NCI-H128 (cell line): ENCODE measurements around the gene SRGAP3.
"Not testable (repeated sequence)": the region's sequence is repeated elsewhere in the genome, so short reads cannot be mapped to it uniquely, and the experiment has no call there.

ENCODE experiments used
- DNase-seq: peaks from one replicate; lab custom pipeline; 2025; ENCODE audit not compliant: unreplicated experiment; lab: John Stamatoyannopoulos, UW

The SRGAP3 gene

DNA sequence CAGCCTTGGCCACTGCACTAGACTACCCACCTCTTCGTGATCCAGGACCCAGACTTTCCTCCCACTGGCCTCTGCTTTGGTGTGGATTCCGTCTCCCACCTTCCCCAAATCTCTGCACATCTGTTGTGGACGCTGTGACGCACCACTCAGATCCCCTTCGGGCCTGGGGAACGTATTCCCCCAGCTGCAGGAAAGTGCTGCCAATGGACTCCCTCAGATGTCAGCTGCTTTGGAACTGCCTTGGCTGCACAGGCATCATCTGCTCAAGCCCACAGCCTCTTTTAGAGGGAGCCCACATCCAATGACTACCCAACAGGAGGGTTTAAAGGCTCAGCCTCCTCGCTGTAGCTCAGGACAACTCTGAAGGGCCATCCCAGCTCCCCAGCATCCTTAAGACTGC, 152.0 kb downstream of the SRGAP3 start:
- DNase-seq: no peak

DNA sequence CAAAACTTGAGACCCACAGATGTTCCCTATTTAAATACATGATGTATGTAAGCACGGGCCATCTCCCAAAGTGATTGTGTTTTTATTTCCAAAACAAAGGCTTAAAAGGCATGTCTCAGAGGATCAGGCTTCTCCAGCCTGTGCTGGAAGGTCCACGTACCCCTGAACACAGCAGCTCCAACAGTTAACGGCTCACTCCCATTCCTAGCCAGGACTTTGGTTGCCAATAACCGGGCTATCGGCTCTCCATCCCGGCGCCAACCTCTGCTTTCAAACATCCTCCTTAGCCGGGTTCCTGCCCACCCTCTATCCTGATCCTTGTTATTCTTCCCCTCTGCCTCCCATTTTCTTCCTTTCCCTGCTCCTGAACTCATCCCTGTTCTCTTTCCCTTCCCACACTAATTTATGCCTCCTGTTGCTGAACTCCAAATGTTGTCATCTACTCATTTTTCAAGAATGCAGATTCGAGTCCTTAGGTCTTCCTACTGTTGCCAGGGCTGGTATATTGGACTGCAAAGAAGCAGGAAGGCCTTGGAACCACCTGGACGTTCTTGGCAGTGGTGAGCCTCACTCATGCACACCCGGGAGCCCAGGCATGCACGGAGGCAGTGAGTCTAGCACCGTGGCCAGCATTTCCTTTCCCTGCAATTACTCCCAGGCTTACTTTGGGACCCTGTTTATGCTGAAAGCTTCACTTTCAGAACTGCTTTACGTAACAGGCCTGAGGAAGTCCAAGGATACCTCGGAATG, 157.8 kb downstream of the SRGAP3 start:
- DNase-seq: no peak

DNA sequence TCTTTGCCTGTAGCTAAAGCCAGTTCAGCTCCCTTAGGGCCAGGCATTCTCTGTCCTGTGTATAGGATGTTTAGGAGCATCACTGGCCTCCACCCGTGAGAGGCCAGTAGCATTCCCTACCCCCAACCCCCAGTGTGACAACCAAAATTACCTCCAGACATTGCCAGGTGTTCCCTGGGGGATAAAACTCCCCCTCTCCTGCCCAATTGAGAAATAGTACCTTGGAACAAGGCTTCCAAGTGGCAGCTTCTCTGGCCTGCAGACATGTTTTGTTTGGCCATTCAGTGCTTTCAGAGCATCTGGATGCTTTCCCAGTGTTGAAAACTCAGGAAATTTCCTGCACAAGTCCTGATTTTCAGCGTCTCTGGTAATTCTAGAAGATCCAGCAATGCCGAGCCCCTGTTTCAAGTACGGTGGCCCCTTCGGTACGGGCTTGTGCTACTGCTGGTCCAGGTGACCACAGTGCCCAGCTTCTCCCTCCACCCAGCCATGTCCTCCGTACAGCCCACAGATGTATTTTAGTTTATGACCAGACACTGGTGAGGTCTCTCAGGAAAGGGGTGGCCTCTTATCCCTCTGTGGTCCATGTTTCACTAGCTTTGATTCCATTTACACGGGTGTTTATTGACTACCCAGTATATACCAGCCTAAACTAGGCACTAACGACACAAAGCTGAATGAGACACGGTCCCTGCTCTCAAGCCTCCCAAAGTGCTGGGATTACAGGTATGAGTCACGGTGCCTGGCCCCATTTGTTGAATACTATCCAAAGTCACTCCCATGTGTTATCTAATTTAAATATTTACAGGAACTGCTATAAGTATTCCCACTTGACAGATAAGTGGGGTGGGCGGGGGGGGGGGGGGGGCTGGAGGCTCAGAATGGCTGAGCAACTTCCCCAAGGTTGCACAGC, 160.7 kb downstream of the SRGAP3 start:
- DNase-seq: no peak

DNA sequence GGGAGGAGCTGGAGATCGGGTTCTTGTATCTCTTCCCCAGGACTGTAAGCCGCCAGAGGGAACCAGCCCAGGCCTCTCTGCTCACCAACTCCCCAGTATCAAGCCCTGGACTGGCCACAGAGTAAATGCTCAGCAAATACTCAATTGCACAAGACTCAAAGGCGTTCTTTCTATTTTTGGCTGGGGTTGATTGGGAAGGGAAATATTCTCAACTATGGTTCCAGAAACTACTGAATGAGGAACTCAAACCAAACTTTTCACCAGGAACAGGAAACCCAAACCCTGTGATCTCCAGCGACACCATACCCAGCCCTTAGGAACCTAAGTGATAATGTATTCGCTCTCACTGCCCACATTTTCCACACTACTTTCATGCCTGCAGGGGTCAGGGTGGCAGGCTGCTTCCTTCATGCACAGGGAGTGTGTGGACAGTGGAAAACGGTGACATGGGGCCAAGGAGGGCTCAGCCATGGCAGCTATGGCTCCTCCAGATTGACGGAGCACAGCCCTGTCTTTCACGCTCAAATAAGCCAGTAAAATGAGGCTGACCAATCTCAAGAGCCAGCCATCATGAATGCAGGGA, 161.5 kb downstream of the SRGAP3 start:
- DNase-seq: no peak

DNA sequence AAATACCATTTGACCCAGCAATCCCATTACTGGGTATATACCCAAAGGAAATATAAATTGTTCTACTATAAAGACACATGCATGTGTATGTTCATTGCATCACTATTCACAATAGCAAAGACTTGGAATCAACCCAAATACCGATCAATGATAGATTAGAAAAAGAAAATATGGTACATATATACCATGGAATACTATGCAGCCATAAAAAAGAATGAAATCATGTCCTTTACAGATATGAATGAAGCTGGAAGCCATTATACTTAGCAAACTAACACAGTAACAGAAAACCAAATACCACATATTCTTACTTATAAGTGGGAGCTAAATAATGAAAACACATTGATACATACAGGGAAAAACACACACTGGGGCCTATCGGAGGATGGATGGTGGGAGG, 164.0 kb downstream of the SRGAP3 start:
- not testable (repeated sequence) for DNase-seq

DNA sequence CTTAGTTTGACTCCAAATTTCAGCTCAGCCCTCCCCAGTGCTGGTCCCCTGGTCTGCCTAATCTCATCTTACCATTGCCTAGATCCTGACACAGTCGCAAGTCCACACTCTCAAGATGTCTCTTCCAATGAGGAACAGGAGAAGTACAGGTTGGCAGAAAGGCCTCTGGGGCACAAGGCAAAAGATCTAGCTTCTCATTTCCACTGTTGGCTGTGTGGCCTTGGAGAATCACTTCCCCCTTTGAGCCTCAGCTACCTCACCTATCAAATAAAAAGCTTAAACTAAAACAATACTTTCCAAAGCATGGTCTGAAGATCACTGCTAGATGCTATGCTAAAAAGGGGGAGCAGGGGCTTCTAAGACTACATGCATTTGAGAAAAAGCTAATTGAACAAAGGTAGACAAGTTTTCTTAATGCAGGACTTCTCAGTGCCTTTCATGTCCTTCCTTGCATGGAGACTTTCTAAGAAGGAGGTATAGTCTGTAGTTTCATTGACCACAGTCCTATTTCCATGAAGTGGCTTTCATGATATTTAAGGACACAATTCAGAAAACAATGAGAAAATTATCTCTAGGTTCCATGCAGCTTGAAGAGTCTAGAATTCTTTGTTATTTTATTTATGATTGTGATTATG, 168.1 kb downstream of the SRGAP3 start:
- no peak for DNase-seq

DNA sequence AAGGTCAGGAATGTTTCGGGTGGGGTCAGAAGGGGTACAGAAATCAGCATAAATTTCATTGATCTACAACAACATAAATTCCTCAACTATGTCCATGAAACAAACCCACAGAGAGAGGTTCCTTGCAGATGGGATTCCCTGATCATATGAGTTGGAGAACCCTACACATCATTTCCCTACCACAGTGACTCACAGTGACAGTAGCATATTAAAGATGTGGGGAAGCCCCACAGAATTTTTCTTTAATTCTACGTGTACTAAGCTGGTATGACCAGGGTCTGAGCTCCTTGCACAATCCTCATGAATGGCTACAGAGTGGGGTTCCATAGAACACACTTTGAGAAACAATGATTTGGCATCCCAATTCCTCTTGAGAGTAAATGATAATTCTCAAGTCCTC, 169.3 kb downstream of the SRGAP3 start:
- no peak for DNase-seq

DNA sequence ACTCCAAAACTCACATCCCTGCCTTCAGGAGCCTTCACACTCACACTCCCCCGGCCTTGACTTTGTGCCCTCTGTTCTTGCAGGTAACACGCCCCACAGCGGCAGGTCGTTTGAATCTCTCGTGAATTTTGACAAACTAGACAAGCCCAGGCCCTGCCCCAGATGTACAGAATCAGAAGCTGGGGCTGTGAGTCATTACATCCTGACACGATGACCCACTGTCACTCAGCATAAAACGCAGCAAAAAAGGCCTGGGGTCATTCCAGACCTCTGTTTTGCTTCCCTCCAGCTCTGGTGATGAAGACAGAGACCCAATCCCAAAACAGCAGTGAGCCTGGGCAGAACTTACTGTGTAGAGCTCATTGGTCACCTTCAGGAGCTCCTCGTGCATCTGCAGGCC, 169.8 kb downstream of the SRGAP3 start:
- DNase-seq: no peak

DNA sequence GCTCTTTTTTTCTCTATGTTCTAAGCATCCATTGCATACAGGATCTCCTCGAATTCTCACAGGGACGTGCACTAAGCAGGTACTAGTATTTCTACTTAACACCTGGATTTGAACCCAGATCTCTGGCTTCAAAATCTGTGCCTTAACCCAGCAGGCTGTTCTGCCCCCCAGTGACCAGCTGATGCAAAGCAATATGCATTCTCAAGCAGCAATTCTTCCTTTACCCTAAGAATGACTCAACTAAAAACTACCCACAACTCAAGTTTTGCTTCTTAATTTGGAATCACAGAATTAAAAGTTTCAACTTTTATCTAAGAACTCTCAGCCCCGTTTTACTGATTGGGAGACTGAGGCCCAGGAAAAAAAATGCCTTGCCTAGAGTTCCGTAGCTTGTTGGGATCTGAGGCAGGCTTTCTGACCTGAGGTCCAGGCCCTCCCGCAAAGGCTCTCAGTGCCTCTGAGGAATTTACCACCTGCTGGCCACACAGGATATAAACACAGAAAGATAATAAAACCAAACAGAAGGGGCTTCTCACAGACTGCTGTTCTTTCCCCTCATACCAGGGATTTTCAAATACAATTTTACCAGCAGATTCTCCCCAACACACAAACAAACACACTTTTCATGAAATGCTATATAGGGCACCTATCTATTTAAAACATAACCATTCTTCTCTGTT, 170.7 kb downstream of the SRGAP3 start:
- no peak for DNase-seq

DNA sequence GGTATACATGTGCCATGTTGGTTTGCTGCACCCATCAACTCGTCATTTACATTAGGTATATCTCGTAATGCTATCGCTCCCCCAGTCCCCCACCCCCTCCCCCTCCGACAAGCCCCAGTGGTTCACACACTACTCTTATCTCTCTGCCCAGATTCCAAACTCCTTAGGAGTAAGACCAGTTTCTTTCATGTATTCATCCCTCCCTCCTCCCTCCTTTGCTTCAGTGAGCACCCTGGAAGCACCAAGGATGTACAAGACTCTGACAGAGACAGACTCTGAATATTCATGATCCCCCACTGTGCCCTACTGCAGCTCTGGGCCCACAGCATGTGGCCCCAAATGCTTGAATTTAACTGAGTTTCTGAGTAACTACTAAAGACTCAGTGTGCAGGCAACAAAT, 172.4 kb downstream of the SRGAP3 start:
- DNase-seq: no peak

DNA sequence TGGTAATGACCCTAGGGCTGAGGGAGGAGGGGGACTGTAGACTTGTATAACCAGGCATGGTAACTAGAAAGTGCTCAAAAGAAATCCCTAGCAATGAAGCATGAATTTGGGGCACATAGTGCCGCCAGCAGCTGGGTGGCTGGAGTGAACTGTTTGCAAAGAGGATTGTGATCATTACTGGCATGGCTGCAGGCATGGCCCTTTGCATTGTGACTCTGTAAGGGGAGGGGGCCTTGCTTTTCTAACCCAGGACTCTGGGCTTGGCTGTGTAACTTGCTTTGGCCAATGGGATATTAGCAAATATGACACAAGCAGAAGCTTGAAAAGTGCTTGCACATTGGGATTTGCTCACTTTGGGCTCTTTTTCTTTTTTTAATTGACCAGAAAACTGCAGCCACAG, 173.7 kb downstream of the SRGAP3 start:
- no peak for DNase-seq

DNA sequence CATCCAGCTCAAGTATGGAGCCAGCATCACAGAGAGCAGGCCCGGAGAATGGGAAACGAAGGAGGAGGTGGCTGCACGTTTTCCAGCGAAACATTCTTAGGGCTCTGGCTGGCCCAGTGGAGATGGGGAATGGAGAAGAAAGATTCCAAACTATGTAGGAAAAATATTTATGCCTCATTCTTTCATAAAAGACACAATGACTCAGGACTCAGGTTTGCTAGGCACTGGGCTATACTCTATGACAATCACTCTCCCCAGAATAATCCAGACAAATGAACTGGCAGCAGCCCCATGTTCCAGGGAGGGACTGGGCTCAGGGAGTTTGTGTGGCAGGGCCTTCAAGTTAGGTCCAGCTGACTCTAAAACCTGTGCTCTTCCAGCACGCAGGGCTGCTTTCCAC, 175.4 kb downstream of the SRGAP3 start:
- no peak for DNase-seq

DNA sequence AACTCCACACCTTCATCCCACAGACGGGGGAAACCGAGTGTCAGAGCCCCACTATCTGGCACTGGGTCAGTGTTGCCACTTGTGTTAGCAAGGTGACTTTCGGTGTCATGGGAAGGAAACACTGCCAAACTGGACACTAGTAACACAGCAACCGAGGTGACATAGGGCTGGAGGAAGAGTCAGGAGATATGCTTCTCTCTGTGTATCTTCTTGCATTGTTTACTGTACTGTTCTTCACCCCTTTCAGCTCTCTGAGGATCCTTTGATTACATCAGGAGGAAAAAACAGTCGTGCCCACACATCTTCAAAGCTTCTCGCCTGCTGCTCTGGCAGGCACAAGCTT, 176.8 kb downstream of the SRGAP3 start:
- no peak for DNase-seq

DNA sequence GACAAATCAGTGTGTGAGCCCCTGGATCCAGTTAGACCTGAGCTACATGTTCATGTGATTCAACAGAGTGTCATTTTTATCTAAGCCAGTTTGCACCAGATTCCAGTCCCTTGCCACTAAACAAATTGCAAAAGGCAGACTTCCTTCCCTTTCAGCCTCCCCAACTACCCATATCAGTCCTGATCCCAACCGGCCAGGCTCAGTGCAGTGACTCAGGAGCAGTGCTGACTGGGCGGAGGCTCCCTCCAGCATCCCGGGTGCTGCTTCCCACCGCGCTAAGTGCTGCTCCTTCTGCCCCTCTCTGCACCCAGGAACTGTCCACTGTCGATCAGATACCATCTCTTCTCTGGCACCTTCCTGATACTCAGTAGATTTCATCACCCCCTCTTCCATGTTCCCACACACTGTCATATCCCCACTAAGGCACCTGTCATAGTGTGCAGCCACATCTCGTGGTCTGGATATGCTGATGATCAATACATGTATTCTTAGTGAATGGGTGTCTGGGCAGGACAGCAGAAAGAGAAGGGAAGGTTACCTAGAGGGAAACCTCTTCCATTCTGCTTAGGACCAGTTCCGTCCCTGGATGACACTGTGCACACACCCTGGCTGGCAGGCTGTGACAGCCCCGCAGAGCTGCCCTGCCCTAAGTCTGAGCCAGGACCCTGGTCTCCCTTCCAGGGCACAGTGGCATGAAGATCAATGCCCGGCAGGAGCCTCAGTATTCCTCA, 177.3 kb downstream of the SRGAP3 start:
- DNase-seq: no peak

DNA sequence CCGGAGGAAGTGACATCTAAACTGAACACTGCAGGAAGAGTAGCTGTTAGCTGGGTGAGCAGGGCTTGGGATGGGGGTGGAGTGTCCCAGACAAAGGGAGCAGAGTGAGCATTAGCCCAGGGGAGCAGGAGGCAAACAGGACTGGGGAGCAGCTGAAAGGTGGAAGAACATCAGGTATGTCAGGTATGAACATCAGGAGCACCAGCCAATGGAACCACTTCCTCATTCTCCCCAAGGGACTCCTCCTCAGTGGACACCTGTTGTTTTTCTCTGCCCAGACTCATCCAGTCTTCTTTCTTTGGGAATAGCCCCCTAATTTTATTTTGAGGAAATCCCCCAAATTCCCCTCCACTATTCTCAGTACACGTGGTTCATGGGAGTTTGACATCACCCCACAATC, 178.5 kb downstream of the SRGAP3 start:
- no peak for DNase-seq

DNA sequence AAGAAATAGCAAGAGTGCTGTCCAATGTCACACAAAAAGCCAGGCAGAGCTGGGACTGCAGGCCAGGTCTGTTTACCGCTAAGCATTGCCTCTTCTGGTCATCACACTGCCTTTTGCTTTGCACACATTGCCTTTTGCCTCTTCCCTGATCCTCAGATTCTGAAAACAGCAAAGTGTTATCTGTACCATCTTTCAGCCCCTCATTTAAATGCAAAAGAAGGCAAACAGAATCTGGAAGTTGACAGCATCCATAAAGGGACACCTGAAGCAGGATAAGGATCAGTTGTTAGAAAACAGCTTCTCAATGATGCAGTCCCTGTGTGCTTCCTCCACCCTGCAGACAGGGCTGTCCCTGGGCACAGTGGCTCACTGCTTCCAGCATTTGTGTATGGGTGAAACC, 179.5 kb downstream of the SRGAP3 start:
- DNase-seq: no peak

DNA sequence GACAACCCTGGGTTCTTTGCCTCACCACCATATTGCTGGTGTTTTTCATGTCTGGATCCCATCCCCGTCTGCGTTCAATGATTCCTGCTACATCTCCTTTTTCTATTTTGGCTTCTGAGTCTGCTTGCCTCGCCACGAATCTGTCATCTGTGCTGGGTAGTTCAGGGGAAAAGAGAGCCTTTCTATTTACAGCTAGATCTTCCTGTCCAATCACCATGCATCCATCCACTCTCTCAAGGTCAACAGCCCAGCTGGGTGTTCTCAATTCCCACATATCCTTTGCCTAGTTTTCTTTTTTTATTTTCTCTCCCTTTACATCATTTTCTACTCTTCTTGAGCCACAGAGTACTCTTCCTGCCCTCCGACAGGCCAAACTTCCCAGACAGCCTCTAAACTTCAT, 181.4 kb downstream of the SRGAP3 start:
- no peak for DNase-seq

DNA sequence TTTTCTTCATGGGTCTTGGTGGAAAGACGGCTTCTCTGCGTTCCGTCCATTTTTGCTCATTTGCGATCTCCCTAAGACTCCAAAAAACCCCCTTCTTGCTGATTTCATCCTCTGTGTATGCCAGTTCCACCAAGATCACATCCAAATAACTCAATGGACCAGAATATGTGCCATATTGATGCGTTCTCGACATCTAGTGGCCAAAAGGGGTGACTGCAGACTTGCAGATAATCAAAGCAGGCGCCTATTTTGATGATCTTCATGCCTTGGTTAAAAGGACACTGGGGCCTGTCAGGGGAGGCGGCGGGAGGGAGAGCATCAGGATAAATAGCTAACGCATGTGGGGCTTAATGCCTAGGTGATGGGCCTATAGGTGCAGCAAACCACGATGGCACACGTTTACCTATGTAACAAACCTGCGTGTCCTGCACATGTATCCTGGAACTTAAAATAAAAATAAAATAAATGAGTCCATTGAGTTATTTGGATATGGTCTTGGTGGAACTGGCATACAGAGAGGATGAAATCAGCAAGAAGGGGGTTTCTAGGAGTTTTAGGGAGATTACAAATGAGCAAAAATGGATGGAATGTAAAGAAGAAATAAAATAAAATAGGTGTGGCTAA, 182.0 kb downstream of the SRGAP3 start:
- DNase-seq: no peak

DNA sequence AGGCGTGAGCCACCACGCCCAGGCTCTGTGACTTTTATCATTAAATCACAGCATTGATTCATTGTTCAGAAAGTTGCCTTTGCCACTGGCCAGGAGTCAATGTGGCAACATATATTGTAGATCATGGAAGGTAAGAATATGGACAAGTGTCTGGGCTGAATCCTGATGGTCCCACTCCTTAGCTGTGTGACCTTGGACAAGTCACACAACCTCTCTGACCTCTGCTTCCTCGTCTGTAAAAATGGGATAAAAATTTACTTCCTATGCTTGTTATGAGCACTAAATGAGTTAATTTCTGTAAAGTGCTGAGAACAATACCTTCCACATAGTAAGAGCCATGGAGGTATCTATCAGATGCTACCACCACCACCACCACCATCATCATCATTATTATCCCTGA, 182.7 kb downstream of the SRGAP3 start:
- no peak for DNase-seq

DNA sequence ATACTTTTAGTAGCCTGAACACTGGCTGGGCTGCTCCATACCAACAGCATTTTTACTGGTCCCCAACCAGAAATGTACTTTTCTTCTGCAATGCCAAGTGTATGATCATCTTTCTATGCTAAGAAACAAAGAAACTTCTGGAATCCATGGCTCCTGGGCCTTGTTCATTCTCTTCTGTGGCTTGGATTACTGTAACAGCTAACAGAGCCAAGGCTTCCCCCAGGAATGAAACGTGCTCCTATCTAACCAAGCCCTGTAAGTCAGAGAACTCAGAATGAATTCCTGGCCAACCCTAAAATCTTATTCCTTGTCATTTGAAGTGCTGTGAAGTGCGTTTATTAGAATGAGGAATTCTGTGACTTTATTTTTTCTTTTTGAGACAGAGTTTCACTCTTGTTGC, 183.3 kb downstream of the SRGAP3 start:
- no peak for DNase-seq
